HG03432 (cell line): ENCODE measurements around the gene ZFP62.

Experiments used
- ATAC-seq: cut with Tn5 transposase; IDR thresholded peaks from one replicate; pipeline ENCODE4 v1.9.1; 2021; ENCODE audit warnings: mild to moderate bottlenecking, moderate library complexity; ENCODE audit not compliant: unreplicated experiment

Gene ZFP62

DNA sequence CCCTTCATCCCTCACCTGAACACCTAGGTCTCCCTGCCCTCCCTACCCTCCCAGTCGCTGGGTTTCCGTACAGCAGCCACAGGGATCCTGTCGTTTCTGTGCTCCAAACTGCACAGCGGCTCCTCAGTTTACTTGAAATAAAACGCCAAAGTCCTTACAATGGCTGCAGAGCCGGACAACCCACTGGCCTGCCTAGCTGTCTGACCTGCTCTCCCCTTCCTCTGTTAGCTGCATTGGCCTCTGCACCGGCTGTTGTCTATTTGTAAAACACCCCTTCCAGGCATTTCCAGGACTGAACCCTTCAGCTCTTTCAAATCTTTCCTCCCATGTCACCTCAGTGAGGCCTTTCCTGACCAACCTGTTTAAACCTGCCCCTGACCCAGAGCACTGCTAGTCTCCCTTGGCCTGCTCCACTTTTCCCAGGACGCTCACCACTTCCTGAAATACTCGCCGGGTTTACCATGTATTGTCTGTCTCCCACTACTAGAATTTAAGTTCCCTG, 49.4 kb downstream of the ZFP62 start:
- ATAC-seq: no peak

DNA sequence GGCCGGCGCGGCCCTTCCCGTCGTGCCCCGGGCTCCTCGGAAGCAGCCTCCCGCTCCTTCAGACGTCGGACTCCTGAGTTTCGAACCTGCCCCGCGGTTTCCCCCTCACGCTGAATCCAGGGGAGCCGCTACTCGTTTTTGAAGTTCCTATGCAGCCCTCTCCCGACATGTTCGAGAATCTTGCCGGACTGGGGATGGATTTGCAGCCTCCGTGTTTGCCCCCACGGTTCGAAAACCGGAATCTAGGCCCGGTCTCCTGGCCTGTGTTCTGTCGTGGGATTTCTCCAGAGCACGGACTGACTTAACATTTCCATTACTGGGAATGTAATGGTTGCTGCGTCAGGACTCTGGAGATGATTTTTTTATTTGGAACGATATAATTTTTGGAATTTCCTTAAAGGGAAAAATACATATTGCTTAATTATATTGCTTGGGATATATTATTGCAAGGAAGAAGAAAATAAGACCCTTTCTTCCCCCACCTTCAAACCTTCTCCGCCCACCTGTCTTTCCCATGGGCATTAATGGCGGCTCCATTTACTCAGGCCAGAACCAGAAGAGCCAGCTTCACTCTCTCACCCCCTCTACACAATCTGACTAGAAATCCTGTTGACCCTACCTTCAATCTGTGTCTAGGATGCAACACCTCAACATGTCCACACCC, 50.0 kb downstream of the ZFP62 start:
- ATAC-seq: no peak

DNA sequence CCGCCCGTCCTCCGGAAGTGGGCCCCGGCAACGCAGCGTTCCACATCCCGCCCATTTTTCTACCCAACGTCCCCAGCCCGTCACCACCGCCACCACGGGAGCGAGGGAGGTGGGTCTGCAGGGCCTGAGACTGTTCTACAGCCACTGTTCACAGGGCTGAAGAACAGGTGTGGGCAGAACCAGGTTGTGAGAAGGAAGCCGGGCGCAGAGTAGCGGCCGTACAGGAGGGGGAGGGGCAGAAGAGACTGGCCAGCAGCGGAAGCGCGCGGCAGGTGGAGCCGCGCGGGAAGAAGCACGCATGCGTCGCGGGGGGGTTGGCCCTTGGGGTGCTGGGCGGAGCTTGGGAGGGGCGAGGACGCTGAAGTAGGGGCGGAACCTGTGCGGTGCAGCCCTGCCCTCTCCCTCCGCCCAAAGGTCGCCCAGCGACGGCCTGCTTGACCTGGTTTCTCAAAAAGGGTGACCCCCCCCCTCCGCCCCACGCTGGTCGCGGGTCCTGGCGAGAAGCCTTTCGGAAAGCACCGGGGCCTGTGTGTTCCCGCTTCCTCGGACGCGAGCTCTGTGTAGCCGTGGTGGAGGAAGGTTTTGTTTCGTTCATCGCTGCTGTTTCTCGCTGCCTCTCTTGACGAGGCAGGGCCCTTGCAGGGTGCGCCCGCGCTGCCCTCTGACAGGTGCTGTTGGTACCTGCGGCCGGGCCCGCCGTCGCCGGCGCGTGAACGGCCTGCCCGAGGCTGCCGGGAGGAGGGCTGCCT, 50.7 kb downstream of the ZFP62 start:
- ATAC-seq: peak; percentile 73

DNA sequence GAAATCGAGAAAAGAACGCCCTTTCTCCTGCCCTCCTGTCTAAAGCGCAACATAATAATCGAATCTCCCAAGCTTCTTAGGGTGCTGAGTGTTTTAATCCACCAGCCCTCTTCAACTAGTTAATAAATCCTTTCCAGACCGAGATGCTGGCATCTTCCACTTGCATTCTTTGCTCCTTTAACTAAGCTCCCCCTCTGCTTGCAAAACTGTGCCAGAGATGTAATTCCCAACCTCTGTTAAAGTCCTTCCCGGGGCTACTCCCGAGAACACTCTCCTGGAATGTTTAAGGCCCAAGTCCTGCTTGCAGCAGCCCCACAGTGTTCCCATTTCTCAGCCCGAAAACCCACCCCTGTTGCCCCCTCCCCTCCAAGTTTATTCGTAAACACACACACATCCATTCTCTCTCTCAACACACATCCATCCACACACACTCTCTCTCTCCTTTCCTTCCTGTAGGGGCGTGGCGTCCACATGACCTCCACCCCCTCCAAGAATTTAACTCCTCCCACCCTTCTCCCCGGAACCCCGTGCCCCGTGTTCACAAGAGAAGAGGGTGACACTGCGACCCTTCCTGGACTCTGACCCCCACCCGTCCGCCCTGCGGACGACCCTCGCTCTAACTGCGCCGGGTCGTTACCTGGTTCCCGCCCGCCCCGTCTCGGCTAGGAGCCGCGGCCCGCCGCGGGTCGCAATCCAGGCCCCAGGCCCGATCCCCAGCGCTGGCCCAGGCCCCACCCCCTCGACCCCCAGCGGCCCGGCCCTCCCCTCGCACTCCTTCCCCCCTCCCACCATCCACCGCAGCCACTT, 51.5 kb downstream of the ZFP62 start:
- ATAC-seq: peak; percentile 67

DNA sequence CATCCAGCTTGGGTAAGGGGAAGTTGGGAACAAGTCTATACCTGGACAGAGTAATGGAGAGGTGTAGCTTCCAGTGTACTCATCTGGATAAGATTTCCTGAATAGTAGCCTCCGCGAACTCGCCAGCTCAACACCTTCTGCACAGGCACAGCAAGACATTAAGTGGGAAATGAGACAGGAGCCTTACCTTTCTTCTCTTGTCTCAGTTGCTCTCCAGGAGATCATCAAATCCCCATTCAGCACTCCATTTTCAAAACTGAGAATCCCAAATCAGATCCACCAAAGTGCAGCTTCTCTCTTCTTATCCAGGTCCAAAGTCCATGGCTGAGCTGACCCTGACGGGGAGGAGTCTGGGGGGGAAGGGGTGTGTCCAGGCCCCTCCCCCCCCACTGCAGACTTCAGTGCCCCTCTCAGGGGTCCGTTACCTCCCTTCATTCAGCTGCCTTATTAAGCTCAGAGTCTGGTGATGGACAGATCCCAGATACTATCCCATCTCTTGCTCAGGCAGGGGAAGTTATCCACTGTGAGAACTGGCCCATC, 52.5 kb downstream of the ZFP62 start:
- ATAC-seq: no peak

DNA sequence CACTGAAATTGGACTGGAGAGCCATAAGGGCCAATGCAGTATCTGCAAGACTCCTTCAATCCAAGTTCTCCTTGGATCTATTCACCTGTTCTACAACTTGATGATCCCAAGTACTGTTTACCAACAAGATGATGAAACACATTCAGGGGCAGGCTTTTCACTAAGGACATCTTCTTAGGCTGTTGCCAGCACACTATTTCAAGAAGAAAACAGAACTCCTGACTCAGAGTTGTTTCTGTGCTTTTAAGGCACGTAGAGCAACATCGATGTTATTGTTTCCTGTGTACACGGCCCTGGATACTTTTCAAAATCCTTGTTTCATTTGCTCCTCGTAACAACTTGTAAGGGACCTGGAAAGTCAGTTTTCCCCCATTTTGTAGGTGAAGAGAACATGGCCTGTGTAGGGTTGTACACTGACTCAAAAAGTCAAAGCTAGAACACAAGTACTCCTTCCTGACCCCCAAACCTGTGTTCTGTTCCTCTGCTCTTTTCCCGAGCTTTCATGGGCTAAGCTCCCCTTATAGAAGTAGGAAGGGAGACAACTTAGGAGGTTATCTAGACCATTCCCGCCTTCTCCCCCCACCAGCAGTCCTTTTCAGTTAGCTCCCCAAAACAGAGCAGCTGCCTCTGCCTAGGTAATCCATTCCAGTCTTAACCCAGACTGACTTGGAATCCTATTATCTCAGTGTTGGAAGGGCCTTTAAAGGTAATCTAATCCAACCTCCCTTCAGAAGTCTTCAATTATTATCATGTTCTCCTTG, 53.2 kb downstream of the ZFP62 start:
- ATAC-seq: no peak

- no peak for ATAC-seq
These were observed 54.0 kb downstream of the ZFP62 start for GRCh38 chr5:180807046-180807445.

GRCh38 chr5:180806351-180807011, 54.6 kb downstream of the ZFP62 start:
- no peak for ATAC-seq

DNA sequence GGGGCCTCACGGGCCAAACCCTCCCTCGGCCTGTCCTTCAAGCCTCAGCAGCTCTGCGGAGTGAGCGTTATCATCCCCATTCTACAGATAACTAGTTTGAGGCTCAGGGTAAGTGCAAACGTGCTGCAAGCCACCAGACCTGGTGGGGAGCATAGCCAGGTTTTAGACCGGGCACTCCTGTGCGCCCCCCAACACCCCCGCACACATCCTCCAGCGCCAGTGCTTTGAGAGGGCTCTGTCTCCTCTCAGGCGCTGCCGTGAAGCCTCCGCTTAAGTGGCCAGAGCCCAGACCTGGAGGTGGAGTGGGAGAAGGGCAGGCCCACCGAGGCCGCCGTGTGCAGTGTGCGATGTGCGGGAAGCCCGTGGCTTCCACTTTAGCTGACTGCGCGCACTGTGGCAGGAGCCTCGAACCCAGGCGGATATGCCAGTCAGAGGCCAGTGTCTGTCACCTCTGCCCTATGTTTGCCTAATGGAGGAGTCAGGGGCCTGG, 56.9 kb downstream of the ZFP62 start:
- ATAC-seq: no peak

GRCh38 chr5:180803181-180804128, 57.6 kb downstream of the ZFP62 start:
- ATAC-seq: peak; percentile 64

- ATAC-seq: peak; percentile 58
These were observed 58.5 kb downstream of the ZFP62 start, which contains the start of gene MGAT1 for GRCh38 chr5:180802325-180803180. MGAT1 (minus strand) TSS chr5:180802806; CDS start chr5:180792971, 9,835 bp downstream.

GRCh38 chr5:180801596-180802324, 59.3 kb downstream of the ZFP62 start:
- ATAC-seq: no peak

DNA sequence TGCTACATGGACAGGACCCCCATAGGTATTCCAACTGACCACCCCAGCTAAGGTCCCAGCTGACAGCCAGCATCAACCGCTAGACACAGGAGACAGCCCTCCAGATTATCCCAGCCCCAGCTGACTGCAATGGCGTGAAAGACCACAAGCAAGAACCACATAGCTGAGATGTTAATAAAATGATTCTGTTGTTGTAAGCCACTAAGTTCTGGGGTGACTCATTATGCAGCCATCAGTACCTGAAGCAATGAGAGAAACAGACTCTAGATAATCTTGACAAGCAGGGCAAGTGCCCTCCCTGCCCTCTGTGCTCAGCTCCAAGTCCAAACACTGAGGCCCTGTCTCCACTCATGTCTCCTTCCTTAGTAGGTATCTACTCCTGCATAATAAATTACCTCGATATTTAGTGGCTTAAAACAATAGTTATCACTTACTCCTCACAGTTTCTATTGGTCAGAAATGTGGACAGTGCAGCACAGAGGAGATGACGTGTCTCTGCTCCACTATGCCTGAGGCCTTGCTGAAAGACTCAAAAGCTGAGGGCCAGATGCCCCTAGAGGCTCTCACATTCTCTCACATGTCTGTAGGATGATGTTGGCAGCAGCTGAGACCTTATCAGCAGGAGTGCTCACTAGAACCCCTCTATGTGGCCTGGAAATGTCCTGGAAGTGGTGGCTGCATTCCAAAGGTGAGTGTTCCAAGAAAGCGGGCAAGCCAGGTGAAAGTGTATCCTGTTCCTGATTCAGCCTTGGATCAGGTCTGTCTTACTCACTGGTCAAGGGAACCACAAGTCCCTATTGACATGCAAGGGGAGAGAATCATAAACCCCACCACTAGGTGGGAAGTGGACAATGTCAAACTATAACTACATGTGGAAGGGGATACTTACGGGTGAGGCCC, 60.9 kb downstream of the ZFP62 start:
- no peak for ATAC-seq

DNA sequence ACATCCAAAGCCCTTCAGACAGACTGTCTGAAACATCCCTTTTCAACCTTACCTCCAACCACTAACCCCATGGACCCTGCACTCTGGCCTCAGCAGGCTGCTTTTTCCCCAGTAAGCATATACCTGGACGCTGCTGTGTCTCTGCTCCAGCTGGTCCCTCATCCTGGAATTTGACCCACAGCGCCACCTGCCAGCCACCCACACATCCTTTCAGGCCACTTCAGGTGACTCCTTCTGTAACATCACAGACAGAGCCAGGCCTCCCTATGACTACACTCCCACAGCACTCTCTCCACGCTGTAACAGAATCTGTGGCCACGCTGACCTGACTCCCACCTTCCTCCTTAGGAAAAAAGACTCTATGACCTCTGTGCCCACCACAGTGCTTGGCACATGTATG, 61.9 kb downstream of the ZFP62 start:
- ATAC-seq: no peak

DNA sequence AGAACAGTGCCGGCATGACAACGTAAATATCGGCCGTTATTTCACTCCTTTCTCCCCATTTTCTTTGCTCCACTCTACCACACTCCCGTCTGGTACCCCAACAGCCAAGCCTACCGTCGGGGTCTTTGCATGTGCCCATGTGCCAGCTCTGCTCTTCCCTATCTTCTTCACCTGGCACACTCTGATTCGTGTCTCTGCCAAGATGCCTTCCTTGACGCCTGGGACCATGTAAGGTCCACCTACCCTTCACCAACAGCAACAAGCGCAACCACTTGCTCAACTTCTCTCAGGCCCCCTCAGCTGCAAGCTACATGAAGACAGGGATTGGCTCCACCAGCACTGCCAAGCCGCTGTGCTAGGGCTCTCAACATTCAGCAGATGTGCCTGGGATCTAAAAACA, 62.9 kb downstream of the ZFP62 start:
- no peak for ATAC-seq
